Measurements from ENCODE around the gene CD52.
A peak's percentile ranks its signal among the peaks of the same experiment; 100 is the strongest.

Gene CD52

GRCh38 chr1:26335774-26336476 is 18.2 kb downstream of the CD52 start:
- DNase-seq (ENCODE audit: low read depth): no peak

GRCh38 chr1:26336477-26337205 is 18.9 kb downstream of the CD52 start:
- DNase-seq (ENCODE audit: low read depth): peak; percentile 71

GRCh38 chr1:26337206-26337535 is 19.4 kb downstream of the CD52 start:
- no peak for DNase-seq (ENCODE audit: low read depth)

- no peak for DNase-seq (ENCODE audit: low read depth)
Observed at GRCh38 chr1:26337625-26338024, 19.9 kb downstream of the CD52 start.

- no peak for DNase-seq (ENCODE audit: low read depth)
Observed at GRCh38 chr1:26338670-26339069, 20.9 kb downstream of the CD52 start.

GRCh38 chr1:26340047-26340481 is 22.3 kb downstream of the CD52 start:
- DNase-seq (ENCODE audit: low read depth): no peak

GRCh38 chr1:26344147-26344920 is 26.6 kb downstream of the CD52 start:
- no peak for DNase-seq (ENCODE audit: low read depth)

GRCh38 chr1:26345718-26346117 is 28.0 kb downstream of the CD52 start:
- no peak for DNase-seq (ENCODE audit: low read depth)

GRCh38 chr1:26346274-26347033 is 28.7 kb downstream of the CD52 start:
- DNase-seq (ENCODE audit: low read depth): no peak

GRCh38 chr1:26349188-26349876 is 31.6 kb downstream of the CD52 start:
- DNase-seq (ENCODE audit: low read depth): no peak

GRCh38 chr1:26349877-26350244 is 32.1 kb downstream of the CD52 start:
- DNase-seq (ENCODE audit: low read depth): no peak

GRCh38 chr1:26350343-26350700 is 32.6 kb downstream of the CD52 start:
- DNase-seq (ENCODE audit: low read depth): no peak

- no peak for DNase-seq (ENCODE audit: low read depth)
Observed at GRCh38 chr1:26350701-26351589, 33.2 kb downstream of the CD52 start.

- no peak for DNase-seq (ENCODE audit: low read depth)
Observed at GRCh38 chr1:26351590-26352337, 34.0 kb downstream of the CD52 start.

- no peak for DNase-seq (ENCODE audit: low read depth)
Observed at GRCh38 chr1:26352338-26352679, 34.6 kb downstream of the CD52 start.

- DNase-seq (ENCODE audit: low read depth): no peak
Observed at GRCh38 chr1:26353210-26353859, 35.6 kb downstream of the CD52 start.

- DNase-seq (ENCODE audit: low read depth): no peak
Observed at GRCh38 chr1:26353976-26354820, 36.4 kb downstream of the CD52 start, which contains the start of gene CRYBG2. TSS of gene CRYBG2 (minus strand) at chr1:26354130. CDS start at chr1:26346657, 7,473 bp downstream.

- DNase-seq (ENCODE audit: low read depth): no peak
Observed at GRCh38 chr1:26354972-26355371, 37.2 kb downstream of the CD52 start.

- DNase-seq (ENCODE audit: low read depth): no peak
Observed at GRCh38 chr1:26356106-26356505, 38.3 kb downstream of the CD52 start.

All from stimulated activated CD8-positive, alpha-beta memory T cell treated with anti-CD3 and anti-CD28 coated beads, Interleukin-12 subunit alpha, Interleukin-12 subunit beta, amount 100 ng/mL, for 1 hour (primary cell).